Measurements from ENCODE around the gene ZNF839.
"Not testable (repeated sequence)": the region's sequence is repeated elsewhere in the genome, so short reads cannot be mapped to it uniquely, and the experiment has no call there.

The ZNF839 gene

GRCh38 chr14:102314242-102315011, 5.1 kb upstream of the ZNF839 start:
- DNase-seq, result peak; percentile 91

DNA sequence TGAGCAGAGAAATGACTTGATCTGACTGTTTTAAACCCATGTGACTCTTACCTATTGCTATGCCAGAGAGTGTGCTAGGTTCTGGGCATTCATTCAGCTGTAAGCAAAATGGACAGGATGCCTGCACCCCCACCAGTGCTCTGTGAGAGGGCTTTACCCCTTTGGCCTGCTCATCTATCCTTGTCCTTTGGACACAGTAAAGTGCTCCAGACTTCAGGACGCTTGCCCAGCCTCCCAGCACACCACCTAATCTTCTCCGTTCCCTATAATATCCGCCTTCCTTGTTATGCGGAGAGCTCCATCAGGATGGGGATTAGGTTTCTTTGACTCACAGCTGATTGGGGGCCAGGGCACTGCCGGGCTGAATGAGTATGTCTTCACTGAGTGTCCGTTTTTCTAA, 4.4 kb upstream of the ZNF839 start:
- no peak for DNase-seq

DNA sequence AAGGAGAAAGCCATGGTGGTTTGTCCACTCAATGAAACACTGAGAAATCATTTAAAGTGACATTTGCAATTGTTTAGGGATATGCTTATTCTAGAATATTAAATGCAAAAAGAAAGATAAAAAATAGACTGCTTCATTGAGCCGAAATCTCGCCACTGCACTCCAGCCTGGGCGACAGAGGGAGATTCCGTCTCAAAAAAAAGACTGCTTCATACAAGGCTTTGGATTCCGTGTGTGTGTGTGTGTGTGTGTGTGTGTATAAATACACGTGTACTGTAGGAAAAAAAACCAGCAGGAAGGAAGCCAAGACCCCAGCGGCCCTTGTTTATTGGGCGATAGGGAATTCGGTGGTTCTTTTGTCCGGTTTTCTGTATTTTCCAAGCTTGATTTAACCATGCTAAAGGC, 3.2 kb upstream of the ZNF839 start:
- DNase-seq, result peak; percentile 79

GRCh38 chr14:102316743-102317563, 2.6 kb upstream of the ZNF839 start:
- DNase-seq, result peak; percentile 95

DNA sequence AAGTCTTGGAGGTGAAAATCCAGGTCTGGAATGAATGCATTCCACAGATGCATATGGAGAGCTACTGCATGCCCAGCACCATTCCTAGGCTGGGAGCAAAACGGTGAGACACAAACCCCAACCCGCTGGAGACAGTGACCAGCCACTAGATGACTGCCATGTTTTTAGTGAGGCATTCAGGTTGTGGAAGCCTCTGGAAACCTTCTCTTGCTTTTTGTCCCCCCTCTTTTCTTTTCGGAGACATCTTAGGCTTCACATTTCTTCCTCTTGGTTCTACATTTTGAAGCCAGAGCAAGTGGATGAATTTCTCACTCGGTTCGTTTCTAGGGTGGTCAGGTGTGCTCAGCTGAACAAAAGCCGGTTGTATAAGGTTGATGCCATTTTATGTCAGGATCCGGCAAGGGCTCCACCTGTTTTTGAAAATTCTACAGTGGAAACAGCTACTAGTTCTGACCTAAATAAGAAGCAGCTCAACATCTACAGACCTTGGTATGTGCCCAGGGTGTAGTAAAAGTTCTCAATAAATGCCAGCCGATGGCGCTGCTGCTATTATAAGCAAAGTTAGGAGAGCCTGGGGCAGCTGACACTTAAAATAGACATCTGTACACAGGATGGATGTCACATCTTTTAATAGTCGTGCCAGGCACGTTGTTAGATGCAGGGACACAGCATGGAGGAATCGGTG, 1.8 kb upstream of the ZNF839 start:
- DNase-seq, result peak; percentile 76

GRCh38 chr14:102318781-102319276, 717 bp upstream of the ZNF839 start:
- DNase-seq, result peak; percentile 53

DNA sequence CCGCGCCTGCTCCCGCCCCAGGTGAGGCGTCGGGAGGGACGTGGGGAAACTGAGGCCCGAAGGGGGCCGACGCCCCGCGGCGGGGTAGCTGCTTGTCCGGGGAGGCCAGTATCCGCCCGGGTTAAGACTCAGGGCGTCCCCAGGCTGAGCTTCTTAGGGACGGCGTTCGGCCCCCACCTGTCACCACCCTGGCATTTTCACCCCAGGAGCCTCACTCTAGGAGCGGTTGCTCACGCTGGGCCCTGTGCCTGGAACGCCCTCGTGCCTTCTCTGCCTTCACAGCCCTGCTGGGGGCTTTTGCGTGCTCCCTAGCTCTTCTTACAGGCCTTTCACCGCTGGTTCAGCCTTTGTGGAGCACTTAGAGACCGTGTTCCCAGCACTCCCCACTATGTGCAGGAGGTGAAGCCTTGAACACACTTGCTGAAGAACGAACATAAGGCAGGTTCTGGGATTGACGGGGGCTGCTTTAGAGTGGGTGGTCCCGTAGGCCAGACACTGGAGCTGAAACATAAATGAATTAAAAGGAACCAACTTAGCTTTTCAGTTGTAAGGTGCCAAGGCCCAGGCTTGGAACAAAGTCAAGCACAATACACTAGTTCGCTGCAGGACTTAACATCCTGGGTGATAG, 601 bp downstream of the ZNF839 start:
- DNase-seq, result peak; percentile 53

GRCh38 chr14:102320671-102321455, 1.3 kb downstream of the ZNF839 start:
- DNase-seq, result no peak

DNA sequence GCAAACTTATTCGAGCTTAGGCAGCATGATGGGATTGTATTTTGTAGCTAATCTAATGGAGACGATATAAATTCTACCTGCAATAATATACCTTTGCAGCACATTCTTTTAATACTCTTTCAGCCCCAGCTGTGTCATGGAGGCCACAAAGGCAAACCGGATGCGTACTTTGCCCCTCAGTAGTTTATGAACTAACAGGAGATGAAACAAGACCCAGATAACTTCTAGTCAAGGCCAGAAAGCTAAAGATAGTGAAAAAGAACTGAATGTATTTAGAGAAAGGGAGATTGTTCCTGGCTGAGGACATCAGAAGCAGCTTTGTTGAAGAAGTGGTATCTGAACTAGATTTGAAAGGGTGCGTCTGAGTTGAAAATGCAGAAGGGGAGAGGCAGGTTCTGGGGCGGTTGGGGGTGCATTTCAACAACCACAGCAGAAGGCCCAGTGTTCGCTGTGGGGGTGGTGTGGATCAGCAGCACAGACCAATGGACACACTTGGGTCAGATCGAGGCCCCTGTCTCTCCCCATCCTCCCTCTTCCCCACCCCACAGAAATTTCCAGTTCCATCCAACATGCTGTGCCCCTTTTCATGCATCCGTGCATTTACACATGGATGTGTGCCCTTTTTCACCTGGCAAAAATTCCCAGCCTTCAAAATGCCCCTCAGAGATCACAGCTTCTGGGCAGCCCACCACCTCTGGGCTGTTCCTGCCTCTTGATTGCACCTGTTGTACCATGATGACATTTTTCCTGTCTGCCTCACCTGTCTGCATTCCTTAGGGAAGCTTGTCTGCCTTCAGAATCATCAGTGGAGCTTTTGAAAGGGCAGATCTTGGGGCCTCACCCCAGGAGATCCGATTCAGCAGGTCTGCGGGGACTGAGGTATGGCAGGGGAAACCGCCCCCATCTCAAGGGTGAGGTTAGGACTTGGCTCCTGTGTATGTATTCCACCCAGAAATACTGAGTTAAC, 2.2 kb downstream of the ZNF839 start:
- DNase-seq, result no peak

- peak; percentile 68 for DNase-seq
These were observed 3.6 kb downstream of the ZNF839 start for GRCh38 chr14:102323102-102323501.

- DNase-seq, result no peak
These were observed 6.3 kb downstream of the ZNF839 start for GRCh38 chr14:102325791-102326345.

GRCh38 chr14:102326583-102326982, 7.0 kb downstream of the ZNF839 start:
- no peak for DNase-seq

- not testable (repeated sequence) for DNase-seq
These were observed 9.8 kb downstream of the ZNF839 start for GRCh38 chr14:102329381-102329780.

GRCh38 chr14:102330806-102331205, 11.3 kb downstream of the ZNF839 start:
- no peak for DNase-seq

- DNase-seq, result no peak
These were observed 13.8 kb downstream of the ZNF839 start for GRCh38 chr14:102333390-102333789.

DNA sequence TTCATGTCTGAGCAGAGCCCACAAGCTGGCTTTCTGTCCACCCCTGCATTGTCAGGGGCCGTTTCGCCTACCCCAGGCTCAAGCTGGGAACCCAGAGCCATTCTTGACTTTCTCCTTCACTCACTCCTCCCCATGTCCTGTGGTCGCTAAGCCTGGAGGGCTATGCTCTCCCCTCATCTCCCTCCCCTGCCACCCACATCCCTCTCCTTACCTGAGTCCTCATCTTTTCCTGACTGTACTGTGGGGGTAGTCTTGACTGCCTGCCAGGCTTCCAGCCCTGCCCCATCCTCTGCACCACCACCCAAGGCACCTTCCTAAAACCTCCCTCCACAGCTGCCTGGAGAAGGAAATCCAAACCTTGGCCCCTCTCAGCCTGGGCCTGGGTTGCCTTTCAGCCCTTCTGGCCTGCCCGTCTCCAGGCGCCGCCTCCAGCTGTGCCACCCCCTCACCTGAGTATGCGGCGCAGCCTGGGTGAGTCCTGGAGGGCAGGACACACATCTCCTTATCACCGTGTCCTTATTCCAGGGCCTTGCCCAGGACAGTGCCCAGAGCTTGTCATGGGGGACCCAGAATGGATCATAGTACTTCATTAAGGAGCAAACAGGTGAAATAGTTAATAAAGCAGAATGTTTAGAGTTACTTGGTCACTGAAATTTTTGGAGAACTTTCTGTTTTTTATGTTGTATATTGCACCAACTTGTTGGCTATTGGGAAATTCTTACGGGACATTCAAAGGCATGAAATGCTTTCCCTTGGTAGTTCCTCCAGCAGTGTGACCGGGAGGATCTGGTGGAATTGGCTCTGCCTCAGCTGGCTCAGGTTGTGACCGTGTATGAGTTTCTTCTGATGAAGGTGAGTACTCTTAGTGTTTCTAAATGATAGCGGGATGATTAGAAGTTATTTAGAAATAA, 14.5 kb downstream of the ZNF839 start:
- DNase-seq, result no peak

- DNase-seq, result no peak
These were observed 15.6 kb downstream of the ZNF839 start for GRCh38 chr14:102335163-102335562.

DNA sequence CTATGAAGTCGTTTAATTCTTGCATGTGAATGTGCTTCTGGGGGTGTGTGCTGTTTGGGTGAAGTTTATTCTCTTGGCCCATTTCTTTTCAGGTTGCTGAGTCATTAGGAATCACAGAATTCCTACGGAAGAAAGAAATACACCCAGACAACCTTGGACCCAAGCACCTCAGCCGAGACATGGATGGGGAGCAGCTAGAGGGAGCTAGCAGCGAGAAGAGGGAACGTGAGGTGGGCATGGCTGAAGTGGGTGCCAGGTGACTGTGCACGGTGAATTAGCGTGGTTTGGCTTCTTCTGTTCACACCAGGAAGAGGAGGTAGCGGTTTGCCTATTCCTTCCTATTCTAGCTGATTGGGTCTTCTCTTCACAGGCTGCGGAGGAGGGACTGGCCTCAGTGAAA, 19.2 kb downstream of the ZNF839 start:
- DNase-seq, result no peak

DNA sequence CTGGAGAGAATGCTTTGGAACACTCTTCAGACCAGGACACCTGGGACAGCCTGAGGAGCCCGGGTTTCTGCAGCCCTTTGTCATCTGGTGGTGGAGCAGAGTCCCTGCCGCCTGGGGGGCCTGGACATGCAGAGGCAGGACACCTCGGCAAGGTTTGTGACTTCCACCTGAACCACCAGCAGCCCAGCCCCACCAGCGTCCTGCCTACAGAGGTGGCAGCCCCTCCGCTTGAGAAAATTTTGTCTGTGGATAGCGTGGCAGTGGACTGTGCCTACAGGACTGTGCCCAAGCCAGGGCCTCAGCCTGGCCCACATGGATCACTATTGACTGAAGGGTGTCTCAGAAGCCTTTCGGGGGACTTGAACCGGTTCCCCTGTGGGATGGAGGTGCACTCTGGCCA, 22.0 kb downstream of the ZNF839 start:
- DNase-seq, result no peak

Measured in NCI-H69 (cell line).